GM12872 (cell line): Measurements from ENCODE around the gene CCDC12.

Experiments used
- CTCF ChIP-seq: IDR thresholded peaks from 3 replicates; pipeline ENCODE4 v1.5.1; 2011; ENCODE audit warnings: low read depth, mild to moderate bottlenecking, low read length, moderate library complexity; ENCODE audit not compliant: insufficient read depth

The CCDC12 gene

GRCh38 chr3:46889381-46890110, 87.0 kb downstream of the CCDC12 start:
- no peak for TF ChIP-seq CTCF

GRCh38 chr3:46888705-46889104, 87.8 kb downstream of the CCDC12 start:
- TF ChIP-seq CTCF, result no peak

GRCh38 chr3:46887980-46888494, 88.5 kb downstream of the CCDC12 start:
- TF ChIP-seq CTCF, result no peak

- TF ChIP-seq CTCF, result no peak
Measured at GRCh38 chr3:46885612-46886011, 90.9 kb downstream of the CCDC12 start.

- TF ChIP-seq CTCF, result no peak
Measured at GRCh38 chr3:46884929-46885328, 91.6 kb downstream of the CCDC12 start.

- no peak for TF ChIP-seq CTCF
Measured at GRCh38 chr3:46884427-46884826, 92.1 kb downstream of the CCDC12 start.

GRCh38 chr3:46883830-46884185, 92.7 kb downstream of the CCDC12 start:
- no peak for TF ChIP-seq CTCF
